Osteoblast (primary cell): ENCODE measurements around the gene MGMT. TPM values are rescaled to one million over a fixed set of nuclear protein-coding genes. Genes with fewer than 3 reads are reported as not detected.

Source experiments
- DNase-seq: peaks from one replicate; pipeline ENCODE4 v3.0.0; 2011; ENCODE audit warnings: low spot score, mixed read lengths; ENCODE audit not compliant: insufficient read length; ENCODE audit errors: missing footprints
- H2AFZ ChIP-seq: 2 replicates; pipeline ENCODE4 v1.6.0; 2011; ENCODE audit warnings: mild to moderate bottlenecking, low read length
- H3K27ac ChIP-seq: 2 replicates; pipeline ENCODE4 v1.5.1; 2011; ENCODE audit warnings: mild to moderate bottlenecking, low read depth, low read length, moderate library complexity
- H3K27me3 ChIP-seq: 2 replicates; pipeline ENCODE4 v1.6.0; 2012; ENCODE audit warnings: mild to moderate bottlenecking, control low read depth, inconsistent platforms, low read length, moderate library complexity; ENCODE audit not compliant: insufficient read depth
- H3K36me3 ChIP-seq: 2 replicates; pipeline ENCODE4 v1.5.1; 2011; ENCODE audit warnings: mild to moderate bottlenecking, low read length, control low read depth, moderate library complexity; ENCODE audit not compliant: insufficient read depth
- H3K4me1 ChIP-seq: 2 replicates; pipeline ENCODE4 v1.5.1; 2011; ENCODE audit warnings: mild to moderate bottlenecking, low read length, control low read depth, moderate library complexity; ENCODE audit not compliant: insufficient read depth
- H3K4me2 ChIP-seq: 2 replicates; pipeline ENCODE4 v1.6.0; 2011; ENCODE audit warnings: mild to moderate bottlenecking, low read length; ENCODE audit not compliant: insufficient read depth
- H3K4me3 ChIP-seq: fragments of 200-600 bp; sonication (generic); 3 replicates; pipeline ENCODE4 v1.5.1; 2012; ENCODE audit warnings: mild to moderate bottlenecking, low read length, inconsistent platforms; ENCODE audit not compliant: insufficient read depth
- H3K79me2 ChIP-seq: 2 replicates; pipeline ENCODE4 v1.6.0; 2012; ENCODE audit warnings: mild to moderate bottlenecking, low read length, control low read depth, inconsistent platforms; ENCODE audit not compliant: insufficient read depth
- H3K9me3 ChIP-seq: 2 replicates; pipeline ENCODE4 v1.5.1; 2011; ENCODE audit warnings: low read depth, low read length, control low read depth
- H4K20me1 ChIP-seq: 2 replicates; pipeline ENCODE4 v1.6.0; 2012; ENCODE audit warnings: mild to moderate bottlenecking, low read length, control low read depth; ENCODE audit not compliant: insufficient read depth
- total RNA-seq: library from RNA; depleted of rRNA; stranded (reverse); fragments of >200 nt; gene quantifications from 2 replicates; pipeline ENCODE4 v1.2.3, GENCODE V29; 2012
- TF ChIP-seq, protein P1 (sequence below): IDR thresholded peaks from 2 replicates; pipeline ENCODE4 v1.5.1; 2011; ENCODE audit warnings: mild to moderate bottlenecking, low read depth, low read length, moderate library complexity; ENCODE audit errors: extremely low read depth

Gene MGMT
- total RNA-seq, 1 donor: 21.0 TPM

DNA sequence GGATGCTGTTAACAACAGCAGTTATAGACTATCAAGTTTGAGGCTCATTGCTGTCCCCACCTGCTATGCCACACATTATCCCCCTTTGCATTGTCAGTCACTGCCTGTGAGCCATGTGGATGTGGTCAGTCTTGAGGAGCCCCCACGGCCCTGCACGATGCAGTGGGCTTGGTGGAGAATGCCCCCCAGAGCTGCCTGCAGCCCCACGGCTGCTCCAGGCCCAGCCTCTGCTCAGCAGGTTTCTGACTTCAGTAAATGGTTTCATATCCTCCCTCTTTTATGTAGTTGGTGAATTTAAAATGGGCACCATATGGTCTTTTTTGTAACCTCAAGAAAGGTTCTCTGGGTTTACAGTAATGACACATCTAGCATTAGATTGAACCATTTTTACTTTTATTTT is 332.9 kb downstream of the MGMT start:
- H3K9me3 ChIP-seq: no peaks in the 10 kb centered on the region
- H3K4me2 ChIP-seq: no peak overlapping the region
- H3K36me3 ChIP-seq: no peaks in the 10 kb centered on the region
- no peaks in the 10 kb centered on the region for H3K79me2 ChIP-seq
- no peak overlapping the region for H3K27ac ChIP-seq
- H3K4me1 ChIP-seq: no peaks in the 10 kb centered on the region
- no peaks in the 10 kb centered on the region for H4K20me1 ChIP-seq
- peak; percentile 30 for DNase-seq
- TF ChIP-seq, protein P1, sequence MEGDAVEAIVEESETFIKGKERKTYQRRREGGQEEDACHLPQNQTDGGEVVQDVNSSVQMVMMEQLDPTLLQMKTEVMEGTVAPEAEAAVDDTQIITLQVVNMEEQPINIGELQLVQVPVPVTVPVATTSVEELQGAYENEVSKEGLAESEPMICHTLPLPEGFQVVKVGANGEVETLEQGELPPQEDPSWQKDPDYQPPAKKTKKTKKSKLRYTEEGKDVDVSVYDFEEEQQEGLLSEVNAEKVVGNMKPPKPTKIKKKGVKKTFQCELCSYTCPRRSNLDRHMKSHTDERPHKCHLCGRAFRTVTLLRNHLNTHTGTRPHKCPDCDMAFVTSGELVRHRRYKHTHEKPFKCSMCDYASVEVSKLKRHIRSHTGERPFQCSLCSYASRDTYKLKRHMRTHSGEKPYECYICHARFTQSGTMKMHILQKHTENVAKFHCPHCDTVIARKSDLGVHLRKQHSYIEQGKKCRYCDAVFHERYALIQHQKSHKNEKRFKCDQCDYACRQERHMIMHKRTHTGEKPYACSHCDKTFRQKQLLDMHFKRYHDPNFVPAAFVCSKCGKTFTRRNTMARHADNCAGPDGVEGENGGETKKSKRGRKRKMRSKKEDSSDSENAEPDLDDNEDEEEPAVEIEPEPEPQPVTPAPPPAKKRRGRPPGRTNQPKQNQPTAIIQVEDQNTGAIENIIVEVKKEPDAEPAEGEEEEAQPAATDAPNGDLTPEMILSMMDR: no peak
- no peaks in the 10 kb centered on the region for H3K27me3 ChIP-seq
- H2AFZ ChIP-seq: no peak overlapping the region
- H3K4me3 ChIP-seq: no peak overlapping the region

- no peaks in the 10 kb centered on the region for H3K36me3 ChIP-seq
- H3K27ac ChIP-seq: no peak overlapping the region
- H3K9me3 ChIP-seq: no peaks in the 10 kb centered on the region
- H2AFZ ChIP-seq: no peak overlapping the region
- no peak for DNase-seq
- H3K4me1 ChIP-seq: no peaks in the 10 kb centered on the region
- no peaks in the 10 kb centered on the region for H3K79me2 ChIP-seq
- TF ChIP-seq, protein P1: no peak
- no peak overlapping the region for H3K4me2 ChIP-seq
- no peak overlapping the region for H3K4me3 ChIP-seq
- no peaks in the 10 kb centered on the region for H3K27me3 ChIP-seq
- no peaks in the 10 kb centered on the region for H4K20me1 ChIP-seq
Observed at GRCh38 chr10:129800796-129801340, 333.8 kb downstream of the MGMT start.

DNA sequence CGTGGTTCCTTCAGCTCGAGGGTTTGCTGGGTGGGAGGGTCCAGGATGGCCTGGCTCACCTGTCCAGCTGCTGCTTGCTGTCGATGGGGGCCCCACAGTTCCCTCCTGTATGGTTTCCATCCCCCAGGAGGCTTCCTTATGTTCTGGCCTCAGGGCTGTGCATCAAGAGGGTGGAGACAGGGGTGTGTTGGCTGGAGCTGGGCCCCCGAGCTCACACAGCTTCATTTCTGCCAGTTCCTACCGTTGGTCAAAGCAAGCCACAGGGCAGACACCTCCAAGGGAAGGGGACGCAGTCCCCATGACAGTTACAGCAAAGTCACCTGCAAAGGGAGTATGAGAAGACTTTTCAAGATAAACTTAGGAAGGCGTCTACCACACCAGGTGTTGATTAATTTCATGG is 340.2 kb downstream of the MGMT start:
- Histone ChIP-seq H3K9me3 (no peaks in the 10 kb centered on the region), H2AFZ (no peak overlapping the region), H3K27ac (no peak overlapping the region), H4K20me1 (no peaks in the 10 kb centered on the region), H3K79me2 (no peaks in the 10 kb centered on the region), H3K27me3 (no peaks in the 10 kb centered on the region), H3K4me1 (no peaks in the 10 kb centered on the region), H3K4me2 (no peak overlapping the region), H3K36me3 (no peaks in the 10 kb centered on the region), H3K4me3 (no peak overlapping the region)
- DNase-seq: no peak
- TF ChIP-seq, protein P1: no peak

DNA sequence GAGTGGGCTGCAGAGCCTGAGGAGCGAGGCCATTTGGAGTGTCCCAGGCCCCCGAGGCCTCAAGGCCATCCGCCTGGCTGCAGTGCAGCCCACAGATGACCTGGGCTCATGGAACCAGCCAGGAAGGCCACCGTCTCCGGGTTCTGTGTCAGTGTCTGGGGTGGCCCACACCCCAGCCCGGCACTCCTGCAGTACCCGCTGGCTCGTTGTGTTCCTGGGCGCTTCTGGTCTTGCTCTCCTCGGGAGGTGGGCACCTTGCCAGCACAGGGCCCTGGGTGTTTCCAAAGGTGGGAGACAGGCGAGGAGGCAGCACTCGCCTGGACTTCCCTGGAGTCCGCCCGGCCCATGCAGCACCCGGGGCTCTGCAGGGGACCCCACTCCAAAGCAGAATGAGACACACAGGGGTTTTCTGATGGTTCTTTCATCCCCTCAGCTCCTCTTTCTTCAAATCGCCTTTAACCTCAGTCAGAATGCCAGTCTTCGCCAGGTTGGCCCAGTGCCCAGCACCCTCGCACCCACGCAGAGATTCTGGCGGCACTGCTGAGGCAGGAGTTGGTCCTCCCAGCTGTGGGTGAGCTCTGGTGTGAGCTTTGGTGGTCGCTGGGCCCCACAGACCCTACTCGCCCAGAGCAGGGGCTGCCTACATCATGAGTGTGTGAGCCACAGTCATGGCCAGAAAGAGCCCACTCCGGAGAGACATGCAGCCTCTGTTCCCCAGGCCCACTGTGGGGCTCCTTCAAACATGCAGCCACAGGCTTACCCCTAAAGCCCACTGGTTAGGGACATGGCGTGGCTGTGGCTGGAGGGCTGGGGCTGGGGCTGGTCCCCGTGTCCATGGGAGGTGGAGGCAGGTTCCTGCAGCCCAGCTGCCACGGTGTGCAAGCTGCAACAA is 341.3 kb downstream of the MGMT start:
- H3K27me3 ChIP-seq: no peaks in the 10 kb centered on the region
- TF ChIP-seq, protein P1: no peak
- H3K4me2 ChIP-seq: no peak overlapping the region
- no peaks in the 10 kb centered on the region for H4K20me1 ChIP-seq
- no peaks in the 10 kb centered on the region for H3K9me3 ChIP-seq
- H3K36me3 ChIP-seq: no peaks in the 10 kb centered on the region
- no peak overlapping the region for H3K4me3 ChIP-seq
- H3K4me1 ChIP-seq: no peaks in the 10 kb centered on the region
- no peak overlapping the region for H2AFZ ChIP-seq
- no peaks in the 10 kb centered on the region for H3K79me2 ChIP-seq
- no peak for DNase-seq
- no peak overlapping the region for H3K27ac ChIP-seq
